Inferior parietal cortex (tissue), 1 donor: ENCODE data around the gene HOXA2.

Source experiments
- DNase-seq: peaks from one replicate; pipeline ENCODE4 v3.0.0-alpha.2; 2016; ENCODE audit errors: extremely low spot score

HOXA2 gene

GRCh38 chr7:27111751-27112277 is 9.3 kb upstream of the HOXA2 start:
- no peak for DNase-seq

- DNase-seq: no peak
These were observed 8.7 kb upstream of the HOXA2 start for GRCh38 chr7:27111042-27111750.

- DNase-seq: no peak
These were observed 7.9 kb upstream of the HOXA2 start for GRCh38 chr7:27110186-27111031.

GRCh38 chr7:27109466-27110185 is 7.1 kb upstream of the HOXA2 start:
- no peak for DNase-seq

GRCh38 chr7:27108390-27109127 is 6.1 kb upstream of the HOXA2 start:
- DNase-seq: no peak

GRCh38 chr7:27107391-27108381 is 5.2 kb upstream of the HOXA2 start:
- DNase-seq: no peak

- no peak for DNase-seq
These were observed 4.4 kb upstream of the HOXA2 start for GRCh38 chr7:27106901-27107240.

GRCh38 chr7:27106181-27106900 is 3.9 kb upstream of the HOXA2 start:
- no peak for DNase-seq

GRCh38 chr7:27105301-27106031 is 3.0 kb upstream of the HOXA2 start:
- DNase-seq: no peak

- DNase-seq: no peak
These were observed 2.0 kb upstream of the HOXA2 start for GRCh38 chr7:27104341-27105058.

GRCh38 chr7:27103489-27104226 is 1.2 kb upstream of the HOXA2 start:
- no peak for DNase-seq

GRCh38 chr7:27101957-27102580 is 414 bp downstream of the HOXA2 start:
- DNase-seq: no peak

GRCh38 chr7:27101171-27101956 is 1.1 kb downstream of the HOXA2 start:
- no peak for DNase-seq

GRCh38 chr7:27100694-27101170 is 1.8 kb downstream of the HOXA2 start:
- DNase-seq: no peak

GRCh38 chr7:27099453-27100370 is 2.8 kb downstream of the HOXA2 start:
- no peak for DNase-seq
